H1 (cell line): Measurements from ENCODE around the gene AP1G2. TPM values are rescaled to one million over a fixed set of nuclear protein-coding genes. Genes with fewer than 3 reads are reported as not detected.

Experiments used
- CTCF ChIA-PET: fragments of 300-600 bp; sonication (Branson Sonifier 250); formaldehyde crosslinking; loops from one replicate; lab custom pipeline; 2021; ENCODE audit not compliant: partially characterized antibody; lab: Charles Lee
- POLR2A ChIA-PET: fragments of 300-600 bp; sonication (Branson Sonifier 250); formaldehyde crosslinking; loops from one replicate; lab custom pipeline; 2021; ENCODE audit warnings: inconsistent platforms; ENCODE audit not compliant: partially characterized antibody; lab: Charles Lee
- DNase-seq, 2 experiments: peaks; one replicate each; pipeline versions ENCODE4 v3.0.0 to v3.0.0-alpha.2; 2010 to 2022; ENCODE audit warnings: low spot score in 2 of 2, low read depth in 1 of 2, mixed read lengths in 1 of 2
- FAIRE-seq: peaks from 2 replicates; lab custom pipeline; 2011; peaks lifted over from hg19 to GRCh38; lab: Jason Lieb, UNC
- H2AFZ ChIP-seq: 2 replicates; pipeline ENCODE4 v1.8.1; 2012; ENCODE audit warnings: low read length, inconsistent platforms
- H2AK5ac ChIP-seq: 2 replicates; pipeline ENCODE4 v1.6.1; 2013; ENCODE audit warnings: low read depth, low read length
- H2BK120ac ChIP-seq: replicated peaks from 2 replicates; pipeline ENCODE3; 2013; ENCODE audit warnings: low read depth, low read length, inconsistent platforms
- H2BK12ac ChIP-seq: 2 replicates; pipeline ENCODE4 v1.6.1; 2013; ENCODE audit warnings: low read depth, low read length
- H2BK15ac ChIP-seq: 2 replicates; pipeline ENCODE4 v1.6.1; 2013; ENCODE audit warnings: low read length
- H2BK20ac ChIP-seq: 2 replicates; pipeline ENCODE4 v1.6.1; 2013; ENCODE audit warnings: low read length
- H2BK5ac ChIP-seq: 2 replicates; pipeline ENCODE4 v1.6.1; 2013; ENCODE audit warnings: low read depth, low read length
- H3K14ac ChIP-seq: 2 replicates; pipeline ENCODE4 v1.6.1; 2013; ENCODE audit warnings: inconsistent platforms; ENCODE audit not compliant: insufficient read length
- H3K18ac ChIP-seq: 2 replicates; pipeline ENCODE4 v1.6.1; 2013; ENCODE audit warnings: low read length; ENCODE audit errors: extremely low read depth
- H3K23ac ChIP-seq: 2 replicates; pipeline ENCODE4 v1.6.1; 2013; ENCODE audit warnings: inconsistent platforms; ENCODE audit not compliant: insufficient read length
- H3K23me2 ChIP-seq: 2 replicates; pipeline ENCODE4 v1.6.1; 2013; ENCODE audit warnings: low read depth, low read length
- H3K27ac ChIP-seq: 2 replicates; pipeline ENCODE4 v1.6.1; 2011; ENCODE audit warnings: low read depth, low read length, inconsistent platforms
- H3K27me3 ChIP-seq, 4 experiments: replicated peaks in 1 of 4; 1 replicate in 1 of 4; 2 replicates in 3 of 4; pipeline versions ENCODE4 v1.6.1 to v1.8.1; 2011 to 2013; ENCODE audit warnings: low read length in 3 of 4, mild to moderate bottlenecking in 3 of 4, inconsistent platforms in 2 of 4, mixed read lengths in 2 of 4, moderate library complexity in 1 of 4; ENCODE audit not compliant: control insufficient read depth in 3 of 4, insufficient read depth in 3 of 4; ENCODE audit errors: extremely low read depth in 1 of 4
- H3K36me3 ChIP-seq, 4 experiments: 2 replicates each; pipeline versions ENCODE4 v1.6.1 to v1.8.1; 2011 to 2013; ENCODE audit warnings: mild to moderate bottlenecking in 4 of 4, low read length in 3 of 4, moderate library complexity in 2 of 4, control low read depth in 1 of 4, inconsistent platforms in 1 of 4; ENCODE audit not compliant: insufficient read depth in 4 of 4, control insufficient read depth in 2 of 4
- H3K4ac ChIP-seq: replicated peaks from 2 replicates; pipeline ENCODE3; 2013; ENCODE audit warnings: low read length, low read depth, mixed read lengths, inconsistent platforms; ENCODE audit not compliant: insufficient read length
- H3K4me1 ChIP-seq, 4 experiments: replicated peaks in 1 of 4; 1 replicate in 1 of 4; 2 replicates in 3 of 4; pipeline versions ENCODE4 v1.6.1 to v1.8.1; 2011 to 2013; ENCODE audit warnings: low read length in 3 of 4, inconsistent platforms in 2 of 4, mixed read lengths in 1 of 4; ENCODE audit not compliant: insufficient read depth in 4 of 4, control insufficient read depth in 3 of 4
- H3K4me2 ChIP-seq, 2 experiments: 2 replicates each; pipeline versions ENCODE4 v1.6.1 to v1.8.1; 2011 to 2013; ENCODE audit warnings: low read depth in 2 of 2, low read length in 2 of 2, control low read depth in 1 of 2, inconsistent platforms in 1 of 2, mild to moderate bottlenecking in 1 of 2; ENCODE audit not compliant: insufficient read depth in 1 of 2
- H3K4me3 ChIP-seq, 4 experiments: fragments of 200-600, 300-600 bp in 1 of 4; sonication (generic), shearing (Covaris generic), sonication (Bioruptor Twin) in 1 of 4; 2 replicates each; pipeline versions ENCODE4 v1.5.1 to v1.8.1; 2011 to 2016; ENCODE audit warnings: low read length in 4 of 4, low read depth in 3 of 4, control low read depth in 2 of 4, inconsistent platforms in 2 of 4, mild to moderate bottlenecking in 2 of 4, mixed read lengths in 1 of 4, moderate library complexity in 1 of 4; ENCODE audit not compliant: insufficient read depth in 2 of 4; ENCODE audit errors: extremely low read depth in 1 of 4
- H3K56ac ChIP-seq: replicated peaks from 2 replicates; pipeline ENCODE3; 2013; ENCODE audit warnings: low read depth, mild to moderate bottlenecking, mixed read lengths, low read length, inconsistent platforms; ENCODE audit not compliant: insufficient read length
- H3K79me1 ChIP-seq: 2 replicates; pipeline ENCODE4 v1.6.1; 2013; ENCODE audit warnings: low read depth, low read length, control low read depth
- H3K79me2 ChIP-seq, 2 experiments: 2 replicates each; pipeline versions ENCODE4 v1.6.1 to v1.8.1; 2012 to 2013; ENCODE audit warnings: low read length in 2 of 2, mild to moderate bottlenecking in 2 of 2, inconsistent platforms in 1 of 2; ENCODE audit not compliant: insufficient read depth in 2 of 2, control insufficient read depth in 1 of 2
- H3K9ac ChIP-seq, 4 experiments: replicated peaks in 1 of 4; 1 replicate in 1 of 4; 2 replicates in 3 of 4; pipeline versions ENCODE4 v1.6.1 to v1.8.1; 2011 to 2013; ENCODE audit warnings: low read depth in 3 of 4, low read length in 3 of 4, control low read depth in 2 of 4, mild to moderate bottlenecking in 2 of 4, moderate library complexity in 2 of 4, inconsistent platforms in 1 of 4; ENCODE audit errors: extremely low read depth in 1 of 4
- H3K9me3 ChIP-seq, 2 experiments: 2 replicates each; pipeline versions ENCODE4 v1.6.1 to v1.8.1; 2012 to 2013; ENCODE audit warnings: mild to moderate bottlenecking in 2 of 2, moderate library complexity in 2 of 2, control low read depth in 1 of 2, inconsistent platforms in 1 of 2, low read depth in 1 of 2, low read length in 1 of 2, mixed read lengths in 1 of 2; ENCODE audit not compliant: insufficient read depth in 2 of 2
- H4K20me1 ChIP-seq, 2 experiments: replicated peaks in 1 of 2; 2 replicates each; pipeline versions ENCODE3 to v1.8.1; 2011 to 2013; ENCODE audit warnings: inconsistent platforms in 2 of 2, low read length in 2 of 2, mild to moderate bottlenecking in 1 of 2; ENCODE audit not compliant: insufficient read depth in 2 of 2, control insufficient read depth in 1 of 2
- H4K5ac ChIP-seq: 2 replicates; pipeline ENCODE4 v1.6.1; 2013; ENCODE audit warnings: low read length, low read depth, mixed read lengths, inconsistent platforms; ENCODE audit not compliant: insufficient read length
- H4K8ac ChIP-seq: 2 replicates; pipeline ENCODE4 v1.8.0; 2013; ENCODE audit warnings: mild to moderate bottlenecking, moderate library complexity, low read length, inconsistent platforms; ENCODE audit not compliant: insufficient read depth; ENCODE audit errors: extremely low read depth
- H4K91ac ChIP-seq: replicated peaks from 2 replicates; pipeline ENCODE3; 2013; ENCODE audit warnings: low read length, mixed read lengths, inconsistent platforms; ENCODE audit not compliant: insufficient read length
- ATF2 ChIP-seq: IDR thresholded peaks from 2 replicates; pipeline ENCODE4 v1.6.1; 2012; ENCODE audit warnings: low read length, inconsistent platforms
- CBX5 ChIP-seq: fragments of 300-800, 300-1000 bp; sonication (generic); IDR thresholded peaks from 2 replicates; pipeline ENCODE4 v1.7.1; 2016; ENCODE audit warnings: antibody characterized with exemption, low read length, low read depth
- CHD1 ChIP-seq: IDR thresholded peaks from 2 replicates; pipeline ENCODE4 v1.6.1; 2012; ENCODE audit warnings: low read depth, low read length, improper control_type of control experiment
- HDAC6 ChIP-seq: IDR thresholded peaks from one replicate; pipeline ENCODE4 v1.7.1; 2012; ENCODE audit warnings: low read depth, mild to moderate bottlenecking, inconsistent platforms, low read length, moderate library complexity
- NANOG ChIP-seq: IDR thresholded peaks from 2 replicates; pipeline ENCODE4 v1.6.1; 2011; ENCODE audit warnings: low read length, low read depth, mild to moderate bottlenecking, inconsistent platforms; ENCODE audit not compliant: insufficient read depth, poor library complexity, severe bottlenecking
- NRF1 ChIP-seq: IDR thresholded peaks from 2 replicates; pipeline ENCODE4 v1.6.1; 2011; ENCODE audit warnings: mild to moderate bottlenecking, low read depth, low read length, improper control_type of control experiment
- SP2 ChIP-seq: IDR thresholded peaks from 2 replicates; pipeline ENCODE4 v1.6.1; 2012; ENCODE audit warnings: mild to moderate bottlenecking, low read length, inconsistent platforms
- TAF7 ChIP-seq: optimal IDR thresholded peaks from 2 replicates; pipeline ENCODE3; 2011; ENCODE audit warnings: low read depth, mild to moderate bottlenecking, inconsistent platforms, low read length, moderate library complexity, borderline replicate concordance
- WGBS, 2 experiments: shearing (Covaris generic) in 1 of 2; methylation state at CpG; one replicate each; pipeline versions ENCODE4 v1.1.6 to v1.1.7; 2013 to 2015; ENCODE audit warnings: low lambda C conversion rate in 2 of 2, mixed read lengths in 2 of 2, inconsistent platforms in 1 of 2, low coverage in 1 of 2, missing lambda C conversion rate in 1 of 2; ENCODE audit not compliant: insufficient replicate concordance in 2 of 2, insufficient coverage in 1 of 2, insufficient read length in 1 of 2; ENCODE audit errors: extremely low coverage in 1 of 2, missing lambda C conversion rate in 1 of 2; 5-methylcytosine and 5-hydroxymethylcytosine counted together
- polyA plus RNA-seq, 7 experiments: library from polyadenylated mRNA; depleted of rRNA in 3 of 7; stranded (reverse) in 5 of 7; unstranded in 2 of 7; fragments of >200 nt in 5 of 7; fragments of 200-250 nt in 2 of 7; gene quantifications; 1 replicate in 5 of 7; 2 replicates in 1 of 7; 4 replicates in 1 of 7; pipeline versions ENCODE4 v1.2.1 to v1.2.3, GENCODE V29; 2011 to 2013; ENCODE audit warnings: missing spikeins in 2 of 7, mixed read lengths in 2 of 7
- total RNA-seq: library from RNA; stranded (reverse); fragmentation: NEBNext Ultra II Directional; extraction: Animal tissue kit (Norgen Biotek cat#: 25700); gene quantifications from 2 replicates; pipeline ENCODE4 v1.2.1, GENCODE V29; 2021
- TF ChIP-seq, protein P1 (sequence below): IDR thresholded peaks from 2 replicates; pipeline ENCODE4 v1.6.1; 2011; ENCODE audit warnings: low read length, improper control_type of control experiment

AP1G2 gene
- total and polyA plus RNA-seq, 2 of the 8 experiments (the other 6 are each of a cell fraction or from before 2014, with no cell fraction given), result 70.9 to 134 TPM

DNA sequence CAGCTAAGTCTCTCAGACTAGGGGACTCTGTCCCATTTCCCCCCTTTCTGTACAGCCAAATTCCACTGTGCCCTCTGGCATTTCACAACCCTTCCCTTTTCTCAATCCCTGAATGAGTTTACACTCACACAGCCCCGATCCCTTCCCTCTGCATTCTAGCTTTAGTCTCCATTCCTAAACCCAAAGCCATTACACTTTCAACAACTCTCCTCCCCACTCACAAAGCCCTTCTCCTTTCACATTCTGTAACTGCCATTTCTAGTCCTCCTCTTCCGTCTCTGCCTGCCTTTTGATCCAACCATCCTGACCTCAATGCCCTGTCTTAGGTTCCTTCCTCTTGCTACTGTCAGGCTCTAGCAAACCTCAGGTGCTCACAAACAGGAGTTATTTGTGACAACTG is 19.7 kb downstream of the AP1G2 start:
- Histone ChIP-seq H3K36me3 (peaks cover 0 to 10% (median 3%) of the 10 kb centered on the region in 4 experiments; a peak in 3 of 8 replicates), H3K18ac (peak overlapping the region; percentile 79), H3K27me3 (no peaks in the 10 kb centered on the region), H3K4me3 (peak overlapping the region in 3 of 4 experiments; percentile 3 to 99 (median 12); a peak in 2 of 8 replicates), H2BK120ac (no peak overlapping the region), H3K56ac (no peak overlapping the region), H4K8ac (no peak overlapping the region), H3K9ac (peak overlapping the region in 3 of 4 experiments; percentile 2 to 53 (median 22); a peak in 4 of 7 replicates), H2BK15ac (peak overlapping the region; percentile 10; the same call in 1 of the 2 replicates), H3K14ac (no peak overlapping the region), H3K23me2 (peaks cover 21% of the 10 kb centered on the region), H3K4ac (no peak overlapping the region), H3K4me2 (peak overlapping the region; percentile 99 to 100; a peak in 3 of 4 replicates), H3K9me3 (no peaks in the 10 kb centered on the region), H4K20me1 (peaks cover 0 to 2% of the 10 kb centered on the region in 2 experiments), H3K79me1 (peaks cover 21% of the 10 kb centered on the region), H3K79me2 (peaks cover 10 to 60% of the 10 kb centered on the region in 2 experiments; a peak in 3 of 4 replicates), H2AFZ (no peak overlapping the region), H3K27ac (peak overlapping the region; percentile 65; the same call in 1 of the 2 replicates), H4K5ac (peak overlapping the region; percentile 36), H4K91ac (peak overlapping the region; percentile 5), H2BK12ac (peak overlapping the region; percentile 55), H3K23ac (no peak overlapping the region), H3K4me1 (peaks cover 37 to 68% (median 46%) of the 10 kb centered on the region in 4 experiments), H2BK5ac (peak overlapping the region; percentile 76), H2AK5ac (peak overlapping the region; percentile 58), H2BK20ac (peak overlapping the region; percentile 17)
- FAIRE-seq (no peak), DNase-seq (no peak)
- POLR2A ChIA-PET, result interaction anchor here (0.6 to 52.7 kb wide), 5 partner anchors 0 to 665 kb away, joined by 4 to 1523 read pairs (median 944); partner anchors contain the start of genes AP1G2, NGDN, PABPN1 and THTPA
- 70% methylated on average over 2 of the region's 2 CpGs; no CpG with 5 or more reads in 1 of the 2 experiments for WGBS, 2 experiments
- CTCF ChIA-PET, result interaction anchor here (0.7 to 70.5 kb wide), 4 partner anchors 5 to 360 kb away, joined by 3 to 2092 read pairs (median 1314); partner anchors contain the start of genes AP1G2, NGDN, THTPA and ZFHX2
- TF ChIP-seq, protein P1, sequence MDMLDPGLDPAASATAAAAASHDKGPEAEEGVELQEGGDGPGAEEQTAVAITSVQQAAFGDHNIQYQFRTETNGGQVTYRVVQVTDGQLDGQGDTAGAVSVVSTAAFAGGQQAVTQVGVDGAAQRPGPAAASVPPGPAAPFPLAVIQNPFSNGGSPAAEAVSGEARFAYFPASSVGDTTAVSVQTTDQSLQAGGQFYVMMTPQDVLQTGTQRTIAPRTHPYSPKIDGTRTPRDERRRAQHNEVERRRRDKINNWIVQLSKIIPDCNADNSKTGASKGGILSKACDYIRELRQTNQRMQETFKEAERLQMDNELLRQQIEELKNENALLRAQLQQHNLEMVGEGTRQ, result no peak
- TF ChIP-seq ATF2 (no peak), CBX5 (no peak), TAF7 (no peak), NANOG (no peak), NRF1 (no peak), CHD1 (no peak), SP2 (no peak), HDAC6 (no peak)
